ENCODE results near the gene PRSS35. TPM values are rescaled to one million over a fixed set of nuclear protein-coding genes. Genes with fewer than 3 reads are reported as not detected.
"Not testable (repeated sequence)": the region's sequence is repeated elsewhere in the genome, so short reads cannot be mapped to it uniquely, and the experiment has no call there.

PRSS35 gene
- total RNA-seq, 1 experiment from 2014 or later: 0.10 TPM

DNA sequence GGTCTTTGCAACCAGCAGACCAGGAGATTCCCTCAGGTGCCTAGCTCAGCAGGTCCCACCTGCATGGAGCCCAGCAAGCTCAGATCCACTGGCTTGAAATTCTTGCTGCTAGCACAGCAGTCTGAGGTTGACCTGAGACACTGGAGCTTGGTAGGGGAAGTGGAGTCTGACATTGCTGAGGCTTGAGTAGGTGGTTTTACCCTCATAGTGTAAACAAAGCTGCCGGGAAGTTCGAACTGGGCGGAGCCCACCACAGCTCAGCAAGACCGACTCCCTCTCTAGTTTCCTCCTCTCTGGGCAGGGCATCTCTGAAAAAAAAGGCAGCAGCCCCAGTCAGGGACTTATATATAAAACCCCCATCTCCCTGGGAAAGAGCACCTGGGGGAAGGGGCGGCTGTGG lies 34.3 kb downstream of the PRSS35 start:
- no peaks in the 10 kb centered on the region for H3K36me3 ChIP-seq (ENCODE audit: control insufficient read depth, insufficient read depth, low read length)
- H3K27me3 ChIP-seq (ENCODE audit: control insufficient read depth, insufficient read depth, low read length): no peaks in the 10 kb centered on the region
- DNase-seq (ENCODE audit: low read depth, low spot score) (no peak), ATAC-seq (no peak)
- in situ Hi-C loops (cut with HindIII; ENCODE audit: low pct_unique_long_range_greater_than_20kb, low sequenced_read_pairs): no loop called here
- ChIA-PET POLR2A (no interaction called here), CTCF (no interaction called here)
- BruUV-seq (replicated peaks): no TSS peak
- no peaks in the 10 kb centered on the region for H3K4me1 ChIP-seq (ENCODE audit: control insufficient read depth, insufficient read depth, low read length)
- no peaks in the 10 kb centered on the region for H3K9me3 ChIP-seq (ENCODE audit: control insufficient read depth, insufficient read depth, low read depth, low read length)
- TF ChIP-seq SIN3A (IDR thresholded peaks at IDR 0.05; ENCODE audit: borderline replicate concordance, insufficient read depth, low read depth, low read length): no peak
- TF ChIP-seq TCF7L2 (IDR thresholded peaks at IDR 0.05; ENCODE audit: low read depth, low read length): no peak
- TF ChIP-seq, protein P1, sequence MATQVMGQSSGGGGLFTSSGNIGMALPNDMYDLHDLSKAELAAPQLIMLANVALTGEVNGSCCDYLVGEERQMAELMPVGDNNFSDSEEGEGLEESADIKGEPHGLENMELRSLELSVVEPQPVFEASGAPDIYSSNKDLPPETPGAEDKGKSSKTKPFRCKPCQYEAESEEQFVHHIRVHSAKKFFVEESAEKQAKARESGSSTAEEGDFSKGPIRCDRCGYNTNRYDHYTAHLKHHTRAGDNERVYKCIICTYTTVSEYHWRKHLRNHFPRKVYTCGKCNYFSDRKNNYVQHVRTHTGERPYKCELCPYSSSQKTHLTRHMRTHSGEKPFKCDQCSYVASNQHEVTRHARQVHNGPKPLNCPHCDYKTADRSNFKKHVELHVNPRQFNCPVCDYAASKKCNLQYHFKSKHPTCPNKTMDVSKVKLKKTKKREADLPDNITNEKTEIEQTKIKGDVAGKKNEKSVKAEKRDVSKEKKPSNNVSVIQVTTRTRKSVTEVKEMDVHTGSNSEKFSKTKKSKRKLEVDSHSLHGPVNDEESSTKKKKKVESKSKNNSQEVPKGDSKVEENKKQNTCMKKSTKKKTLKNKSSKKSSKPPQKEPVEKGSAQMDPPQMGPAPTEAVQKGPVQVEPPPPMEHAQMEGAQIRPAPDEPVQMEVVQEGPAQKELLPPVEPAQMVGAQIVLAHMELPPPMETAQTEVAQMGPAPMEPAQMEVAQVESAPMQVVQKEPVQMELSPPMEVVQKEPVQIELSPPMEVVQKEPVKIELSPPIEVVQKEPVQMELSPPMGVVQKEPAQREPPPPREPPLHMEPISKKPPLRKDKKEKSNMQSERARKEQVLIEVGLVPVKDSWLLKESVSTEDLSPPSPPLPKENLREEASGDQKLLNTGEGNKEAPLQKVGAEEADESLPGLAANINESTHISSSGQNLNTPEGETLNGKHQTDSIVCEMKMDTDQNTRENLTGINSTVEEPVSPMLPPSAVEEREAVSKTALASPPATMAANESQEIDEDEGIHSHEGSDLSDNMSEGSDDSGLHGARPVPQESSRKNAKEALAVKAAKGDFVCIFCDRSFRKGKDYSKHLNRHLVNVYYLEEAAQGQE (IDR thresholded peaks at IDR 0.05; ENCODE audit: insufficient read depth in 1 of 2, low read depth in 2 of 2, low read length in 1 of 2): no peak
- TF ChIP-seq, protein P2, sequence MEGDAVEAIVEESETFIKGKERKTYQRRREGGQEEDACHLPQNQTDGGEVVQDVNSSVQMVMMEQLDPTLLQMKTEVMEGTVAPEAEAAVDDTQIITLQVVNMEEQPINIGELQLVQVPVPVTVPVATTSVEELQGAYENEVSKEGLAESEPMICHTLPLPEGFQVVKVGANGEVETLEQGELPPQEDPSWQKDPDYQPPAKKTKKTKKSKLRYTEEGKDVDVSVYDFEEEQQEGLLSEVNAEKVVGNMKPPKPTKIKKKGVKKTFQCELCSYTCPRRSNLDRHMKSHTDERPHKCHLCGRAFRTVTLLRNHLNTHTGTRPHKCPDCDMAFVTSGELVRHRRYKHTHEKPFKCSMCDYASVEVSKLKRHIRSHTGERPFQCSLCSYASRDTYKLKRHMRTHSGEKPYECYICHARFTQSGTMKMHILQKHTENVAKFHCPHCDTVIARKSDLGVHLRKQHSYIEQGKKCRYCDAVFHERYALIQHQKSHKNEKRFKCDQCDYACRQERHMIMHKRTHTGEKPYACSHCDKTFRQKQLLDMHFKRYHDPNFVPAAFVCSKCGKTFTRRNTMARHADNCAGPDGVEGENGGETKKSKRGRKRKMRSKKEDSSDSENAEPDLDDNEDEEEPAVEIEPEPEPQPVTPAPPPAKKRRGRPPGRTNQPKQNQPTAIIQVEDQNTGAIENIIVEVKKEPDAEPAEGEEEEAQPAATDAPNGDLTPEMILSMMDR (IDR thresholded peaks at IDR 0.05): no peak
- no peak for TF ChIP-seq POLR2AphosphoS5 (IDR thresholded peaks at IDR 0.05; ENCODE audit: low read depth, low read length)
- intact Hi-C loops (cut with micrococcal nuclease; ENCODE audit: unreplicated experiment): no loop called here
- no peak overlapping the region for H3K4me3 ChIP-seq (ENCODE audit: low read depth in 2 of 2, low read length in 2 of 2)
- H3K27ac ChIP-seq (ENCODE audit: low read length): no peak overlapping the region

DNA sequence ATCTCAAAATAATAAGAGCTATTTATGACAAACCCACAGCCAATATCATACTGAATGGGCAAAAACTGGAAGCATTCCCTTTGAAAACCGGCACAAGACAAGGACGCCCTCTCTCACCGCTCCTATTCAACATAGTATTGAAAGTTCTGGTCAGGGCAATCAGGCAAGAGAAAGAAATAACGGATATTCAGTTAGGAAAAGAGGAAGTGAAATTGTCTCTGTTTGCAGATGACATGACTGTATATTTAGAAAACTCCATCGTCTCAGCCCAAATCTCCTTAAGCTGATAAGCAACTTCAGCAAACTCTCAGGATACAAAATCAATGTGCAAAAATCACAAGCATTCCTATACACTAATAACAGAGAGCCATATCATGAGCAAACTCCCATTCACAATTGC lies 38.1 kb downstream of the PRSS35 start:
- DNase-seq (ENCODE audit: low read depth, low spot score); H3K4me1 ChIP-seq (ENCODE audit: control insufficient read depth, insufficient read depth, low read length); H3K27ac ChIP-seq (ENCODE audit: low read length); H3K4me3 ChIP-seq (ENCODE audit: low read depth in 2 of 2, low read length in 2 of 2); H3K36me3 ChIP-seq (ENCODE audit: control insufficient read depth, insufficient read depth, low read length); H3K9me3 ChIP-seq (ENCODE audit: control insufficient read depth, insufficient read depth, low read depth, low read length); in situ Hi-C loops (cut with HindIII; ENCODE audit: low pct_unique_long_range_greater_than_20kb, low sequenced_read_pairs); ATAC-seq; intact Hi-C loops (cut with micrococcal nuclease; ENCODE audit: unreplicated experiment); CTCF ChIA-PET; H3K27me3 ChIP-seq (ENCODE audit: control insufficient read depth, insufficient read depth, low read length); BruUV-seq (replicated peaks); POLR2A ChIA-PET: not testable (repeated sequence)

DNA sequence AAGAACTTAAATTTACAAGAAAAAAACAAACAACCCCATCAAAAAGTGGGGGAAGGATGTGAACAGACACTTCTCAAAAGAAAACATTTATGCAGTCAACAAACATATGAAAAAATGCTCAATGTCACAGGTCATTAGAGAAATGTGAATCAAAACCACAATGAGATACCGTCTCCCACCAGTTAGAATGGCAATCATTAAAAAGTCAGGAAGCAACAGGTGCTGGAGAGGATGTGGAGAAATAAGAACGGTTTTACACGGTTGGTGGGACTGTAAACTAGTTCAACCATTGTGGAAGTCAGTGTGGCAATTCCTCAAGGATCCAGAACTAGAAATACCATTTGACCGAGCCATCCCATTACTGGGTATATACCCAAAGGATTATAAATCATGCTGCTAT lies 39.4 kb downstream of the PRSS35 start:
- H3K9me3 ChIP-seq (ENCODE audit: control insufficient read depth, insufficient read depth, low read depth, low read length); H3K27ac ChIP-seq (ENCODE audit: low read length); H3K27me3 ChIP-seq (ENCODE audit: control insufficient read depth, insufficient read depth, low read length); H3K4me1 ChIP-seq (ENCODE audit: control insufficient read depth, insufficient read depth, low read length); H3K4me3 ChIP-seq (ENCODE audit: low read depth in 2 of 2, low read length in 2 of 2); ATAC-seq; in situ Hi-C loops (cut with HindIII; ENCODE audit: low pct_unique_long_range_greater_than_20kb, low sequenced_read_pairs); BruUV-seq (replicated peaks); CTCF ChIA-PET; POLR2A ChIA-PET; DNase-seq (ENCODE audit: low read depth, low spot score); H3K36me3 ChIP-seq (ENCODE audit: control insufficient read depth, insufficient read depth, low read length); intact Hi-C loops (cut with micrococcal nuclease; ENCODE audit: unreplicated experiment): not testable (repeated sequence)
